K562 (cell line): ENCODE data around the gene SNPH. TPM values are rescaled to one million over a fixed set of nuclear protein-coding genes. Genes with fewer than 3 reads are reported as not detected.
A peak's percentile ranks its signal among the peaks of the same experiment; 100 is the strongest.

ENCODE experiments used
- DDX20 ChIP-seq: fragments of 450-650 bp; IDR thresholded peaks from 2 replicates; pipeline ENCODE4 v1.6.1; 2016; ENCODE audit warnings: missing genetic modification characterization, low read depth, mild to moderate bottlenecking, missing compliant biosample characterization, moderate library complexity
- DMBX1 ChIP-seq: fragments of 250-450 bp; sonication (Bioruptor Pico); IDR thresholded peaks from 2 replicates; pipeline ENCODE4 v1.8.0; 2022; ENCODE audit warnings: inconsistent platforms, mild to moderate bottlenecking, moderate library complexity, borderline replicate concordance
- DNMT1 ChIP-seq: fragments of 450-650 bp; IDR thresholded peaks from 2 replicates; pipeline ENCODE4 v1.6.1; 2016; ENCODE audit warnings: antibody characterized with exemption, mild to moderate bottlenecking
- DPF2 ChIP-seq: fragments of 450-650 bp; IDR thresholded peaks from 2 replicates; pipeline ENCODE4 v1.6.1; 2016
- ESRRB ChIP-seq: fragments of 250-450 bp; sonication (Bioruptor Pico); IDR thresholded peaks from 2 replicates; pipeline ENCODE4 v1.5.0; 2020; ENCODE audit warnings: mild to moderate bottlenecking, moderate library complexity, borderline replicate concordance
- HNRNPL ChIP-seq: fragments of 200-400 bp; formaldehyde crosslinking; IDR thresholded peaks from 2 replicates; pipeline ENCODE4 v1.6.1; 2017; ENCODE audit warnings: low read depth, mild to moderate bottlenecking, low read length
- KDM4B ChIP-seq, 2 experiments: fragments of 450-650 bp in 1 of 2; sonication (generic) in 1 of 2; IDR thresholded peaks; 2 replicates each; pipeline ENCODE4 v1.6.1; 2016 to 2017; ENCODE audit warnings: borderline replicate concordance in 2 of 2, antibody characterized with exemption in 1 of 2, low read depth in 1 of 2, mild to moderate bottlenecking in 1 of 2
- MAFK ChIP-seq: IDR thresholded peaks from 2 replicates; pipeline ENCODE4 v1.6.1; 2011; ENCODE audit warnings: low read length, improper control_type of control experiment
- MNT ChIP-seq, 2 experiments: fragments of 450-650 bp; conservative IDR thresholded peaks; 2 replicates each; pipeline ENCODE4 v1.6.1; 2017; ENCODE audit warnings: mild to moderate bottlenecking in 2 of 2, moderate library complexity in 2 of 2
- PHF20 ChIP-seq: fragments of 450-650 bp; IDR thresholded peaks from 2 replicates; pipeline ENCODE4 v1.6.1; 2018; ENCODE audit not compliant: partially characterized antibody
- PHF8 ChIP-seq: fragments of 200-600 bp; sonication (generic); IDR thresholded peaks from 2 replicates; pipeline ENCODE4 v1.6.1; 2012; ENCODE audit warnings: mixed run types, mild to moderate bottlenecking, inconsistent platforms, low read length, moderate library complexity, borderline replicate concordance
- PKNOX1 ChIP-seq: fragments of 450-650 bp; IDR thresholded peaks from 2 replicates; pipeline ENCODE4 v1.6.1; 2016
- SMC3 ChIP-seq: conservative IDR thresholded peaks from 2 replicates; pipeline ENCODE4 v1.6.1; 2011; ENCODE audit warnings: low read depth, low read length, improper control_type of control experiment; ENCODE audit not compliant: insufficient read depth
- TEAD2 ChIP-seq: fragments of 450-650 bp; IDR thresholded peaks from 2 replicates; pipeline ENCODE4 v1.6.1; 2016; ENCODE audit warnings: missing genetic modification characterization, control low read depth, missing compliant biosample characterization
- TGIF2 ChIP-seq: sonication (generic); formaldehyde crosslinking; IDR thresholded peaks from 2 replicates; pipeline ENCODE4 v1.8.1; 2022; ENCODE audit warnings: mild to moderate bottlenecking, missing genetic modification reagents, moderate library complexity
- ZFP36 ChIP-seq: fragments of 150-350 bp; IDR thresholded peaks from 2 replicates; pipeline ENCODE4 v1.6.1; 2018; ENCODE audit warnings: low read length, low read depth; ENCODE audit not compliant: partially characterized antibody
- ZNF140 ChIP-seq: fragments of 250-450 bp; sonication (Bioruptor Pico); IDR thresholded peaks from 2 replicates; pipeline ENCODE4 v1.8.0; 2021; ENCODE audit warnings: moderate library complexity, mild to moderate bottlenecking, inconsistent platforms
- ZNF212 ChIP-seq: fragments of 450-650 bp; formaldehyde crosslinking; IDR thresholded peaks from 2 replicates; pipeline ENCODE4 v1.4.0; 2020; ENCODE audit warnings: mild to moderate bottlenecking
- ZNF274 ChIP-seq: IDR thresholded peaks from 2 replicates; pipeline ENCODE4 v1.6.1; 2011; ENCODE audit warnings: low read depth, mild to moderate bottlenecking, low read length, moderate library complexity, borderline replicate concordance
- ZNF431 ChIP-seq: sonication (generic); formaldehyde crosslinking; IDR thresholded peaks from 2 replicates; pipeline ENCODE4 v1.8.0; 2022; ENCODE audit warnings: mild to moderate bottlenecking, missing genetic modification reagents
- ZNF699 ChIP-seq: fragments of 250-450 bp; sonication (Bioruptor Pico); IDR thresholded peaks from 2 replicates; pipeline ENCODE4 v1.8.0; 2021; ENCODE audit warnings: mild to moderate bottlenecking, moderate library complexity; ENCODE audit not compliant: insufficient replicate concordance
- ZNF766 ChIP-seq: fragments of 200-800 bp; sonication (Bioruptor generic); conservative IDR thresholded peaks from 2 replicates; pipeline ENCODE4 v1.6.1; 2016; ENCODE audit warnings: missing genetic modification characterization, missing compliant biosample characterization
- polyA plus RNA-seq, 8 experiments: library from polyadenylated mRNA; depleted of rRNA in 4 of 8; stranded (reverse) in 5 of 8; unstranded in 3 of 8; fragments of >200 nt; fragmentation: Nextera tagmentation in 2 of 8; fragmentation: Illumina TruSeq in 1 of 8; extraction: Ambion mirVana in 2 of 8; extraction: Trizol in 1 of 8; gene quantifications; 2 replicates each; pipeline versions ENCODE4 v1.2.1 to v1.2.3, GENCODE V29; 2011 to 2014; ENCODE audit warnings: inconsistent platforms in 1 of 8, missing spikeins in 1 of 8
- total RNA-seq, 7 experiments: library from RNA; depleted of rRNA in 6 of 7; stranded (reverse); fragments of >200 nt in 6 of 7; fragmentation: Illumina TruSeq in 2 of 7; extraction: Trizol in 2 of 7; gene quantifications; 2 replicates each; pipeline versions ENCODE4 v1.2.1 to v1.2.3, GENCODE V29; 2011 to 2021; ENCODE audit warnings: low replicate concordance in 1 of 7
- TF ChIP-seq, protein P1 (sequence below): sonication (generic); formaldehyde crosslinking; IDR thresholded peaks from 2 replicates; pipeline ENCODE4 v1.8.0; 2022; ENCODE audit warnings: mild to moderate bottlenecking, missing genetic modification reagents
- TF ChIP-seq, protein P2 (sequence below): fragments of 150-350 bp; conservative IDR thresholded peaks from 2 replicates; pipeline ENCODE4 v1.6.1; 2014; ENCODE audit warnings: low read length

Gene SNPH
- total and polyA plus RNA-seq, 9 of the 15 experiments (the other 6 are each of a cell fraction or from before 2014, with no cell fraction given), result 0.03 to 4.2 (median 1.4) TPM

- TF ChIP-seq, protein P1, sequence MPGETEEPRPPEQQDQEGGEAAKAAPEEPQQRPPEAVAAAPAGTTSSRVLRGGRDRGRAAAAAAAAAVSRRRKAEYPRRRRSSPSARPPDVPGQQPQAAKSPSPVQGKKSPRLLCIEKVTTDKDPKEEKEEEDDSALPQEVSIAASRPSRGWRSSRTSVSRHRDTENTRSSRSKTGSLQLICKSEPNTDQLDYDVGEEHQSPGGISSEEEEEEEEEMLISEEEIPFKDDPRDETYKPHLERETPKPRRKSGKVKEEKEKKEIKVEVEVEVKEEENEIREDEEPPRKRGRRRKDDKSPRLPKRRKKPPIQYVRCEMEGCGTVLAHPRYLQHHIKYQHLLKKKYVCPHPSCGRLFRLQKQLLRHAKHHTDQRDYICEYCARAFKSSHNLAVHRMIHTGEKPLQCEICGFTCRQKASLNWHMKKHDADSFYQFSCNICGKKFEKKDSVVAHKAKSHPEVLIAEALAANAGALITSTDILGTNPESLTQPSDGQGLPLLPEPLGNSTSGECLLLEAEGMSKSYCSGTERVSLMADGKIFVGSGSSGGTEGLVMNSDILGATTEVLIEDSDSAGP (CRISPR knock-in tag), result no peak
- TF ChIP-seq ZNF766 (CRISPR knock-in tag) (no peak), KDM4B (IDR thresholded peaks at IDR 0.05; ENCODE audit: borderline replicate concordance in 2 of 2, low read depth in 1 of 2) (no peak), DNMT1 (no peak), ZNF212 (CRISPR knock-in tag) (no peak), ZNF431 (CRISPR knock-in tag) (no peak), MAFK (peak; percentile 50; the same call in 1 of the 2 replicates), SMC3 (no peak), HNRNPL (no peak), PHF20 (no peak), ZNF274 (no peak), DMBX1 (CRISPR knock-in tag) (no peak), PKNOX1 (peak; percentile 76), ZNF699 (no peak), TGIF2 (no peak), ESRRB (CRISPR knock-in tag) (no peak), ZNF140 (CRISPR knock-in tag) (no peak), DDX20 (tag) (no peak), TEAD2 (tag) (no peak), DPF2 (peak; percentile 92), MNT (conservative IDR thresholded peaks at IDR 0.05) (peak in 1 of 2 experiments; percentile 56; a peak in 1 of 4 replicates), PHF8 (no peak), ZFP36 (no peak)
- TF ChIP-seq, protein P2, sequence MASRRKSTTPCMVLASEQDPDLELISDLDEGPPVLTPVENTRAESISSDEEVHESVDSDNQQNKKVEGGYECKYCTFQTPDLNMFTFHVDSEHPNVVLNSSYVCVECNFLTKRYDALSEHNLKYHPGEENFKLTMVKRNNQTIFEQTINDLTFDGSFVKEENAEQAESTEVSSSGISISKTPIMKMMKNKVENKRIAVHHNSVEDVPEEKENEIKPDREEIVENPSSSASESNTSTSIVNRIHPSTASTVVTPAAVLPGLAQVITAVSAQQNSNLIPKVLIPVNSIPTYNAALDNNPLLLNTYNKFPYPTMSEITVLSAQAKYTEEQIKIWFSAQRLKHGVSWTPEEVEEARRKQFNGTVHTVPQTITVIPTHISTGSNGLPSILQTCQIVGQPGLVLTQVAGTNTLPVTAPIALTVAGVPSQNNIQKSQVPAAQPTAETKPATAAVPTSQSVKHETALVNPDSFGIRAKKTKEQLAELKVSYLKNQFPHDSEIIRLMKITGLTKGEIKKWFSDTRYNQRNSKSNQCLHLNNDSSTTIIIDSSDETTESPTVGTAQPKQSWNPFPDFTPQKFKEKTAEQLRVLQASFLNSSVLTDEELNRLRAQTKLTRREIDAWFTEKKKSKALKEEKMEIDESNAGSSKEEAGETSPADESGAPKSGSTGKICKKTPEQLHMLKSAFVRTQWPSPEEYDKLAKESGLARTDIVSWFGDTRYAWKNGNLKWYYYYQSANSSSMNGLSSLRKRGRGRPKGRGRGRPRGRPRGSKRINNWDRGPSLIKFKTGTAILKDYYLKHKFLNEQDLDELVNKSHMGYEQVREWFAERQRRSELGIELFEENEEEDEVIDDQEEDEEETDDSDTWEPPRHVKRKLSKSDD, result no peak
These were observed 10.4 kb upstream of the SNPH start (continued) for GRCh38 chr20:1255675-1256074.
